Fibroblast of skin of right quadriceps (primary cell): ENCODE measurements around the gene CORO1C.

Source experiments
- DNase-seq: peaks from one replicate; pipeline ENCODE4 v3.0.0-alpha.2; 2013

CORO1C gene

GRCh38 chr12:108724054-108724889, 7.0 kb downstream of the CORO1C start:
- peak; percentile 56 for DNase-seq

GRCh38 chr12:108722992-108723766, 8.1 kb downstream of the CORO1C start:
- DNase-seq: peak; percentile 98

- no peak for DNase-seq
Measured at GRCh38 chr12:108722463-108722862, 8.9 kb downstream of the CORO1C start.

GRCh38 chr12:108721824-108722223, 9.5 kb downstream of the CORO1C start:
- no peak for DNase-seq

GRCh38 chr12:108720757-108721514, 10.4 kb downstream of the CORO1C start:
- peak; percentile 79 for DNase-seq

- DNase-seq: peak; percentile 41
Measured at GRCh38 chr12:108717243-108717642, 14.1 kb downstream of the CORO1C start.

- no peak for DNase-seq
Measured at GRCh38 chr12:108714866-108715265, 16.5 kb downstream of the CORO1C start.

GRCh38 chr12:108713471-108713870, 17.8 kb downstream of the CORO1C start:
- no peak for DNase-seq

GRCh38 chr12:108712925-108713203, 18.5 kb downstream of the CORO1C start:
- DNase-seq: peak; percentile 34

GRCh38 chr12:108712165-108712924, 19.0 kb downstream of the CORO1C start:
- DNase-seq: no peak

GRCh38 chr12:108711489-108712164, 19.7 kb downstream of the CORO1C start:
- DNase-seq: no peak

- no peak for DNase-seq
Measured at GRCh38 chr12:108709697-108710096, 21.6 kb downstream of the CORO1C start.

- DNase-seq: no peak
Measured at GRCh38 chr12:108704527-108704926, 26.8 kb downstream of the CORO1C start.

- DNase-seq: no peak
Measured at GRCh38 chr12:108702595-108703320, 28.6 kb downstream of the CORO1C start.

- DNase-seq: peak; percentile 65
Measured at GRCh38 chr12:108701779-108702441, 29.4 kb downstream of the CORO1C start.

- DNase-seq: no peak
Measured at GRCh38 chr12:108700833-108701541, 30.3 kb downstream of the CORO1C start.

GRCh38 chr12:108699955-108700563, 31.3 kb downstream of the CORO1C start:
- no peak for DNase-seq

GRCh38 chr12:108697905-108698304, 33.4 kb downstream of the CORO1C start:
- no peak for DNase-seq

- DNase-seq: peak; percentile 32
Measured at GRCh38 chr12:108696996-108697290, 34.4 kb downstream of the CORO1C start.
